Stromal cell of bone marrow (primary cell): ENCODE data around the gene DCANP1.

Experiments
- DNase-seq: peaks from one replicate; pipeline ENCODE4 v3.0.0-alpha.2; 2012; ENCODE audit warnings: low read depth

The DCANP1 gene

GRCh38 chr5:135441350-135441831 lies 5.8 kb downstream of the DCANP1 start:
- DNase-seq, result no peak

- DNase-seq, result no peak
Observed at GRCh38 chr5:135440916-135441315, 6.2 kb downstream of the DCANP1 start.

- DNase-seq, result no peak
Observed at GRCh38 chr5:135439231-135440205, 7.6 kb downstream of the DCANP1 start.

GRCh38 chr5:135438636-135439221 lies 8.4 kb downstream of the DCANP1 start:
- DNase-seq, result no peak

- DNase-seq, result peak; percentile 67
Observed at GRCh38 chr5:135437796-135438560, 9.2 kb downstream of the DCANP1 start.

GRCh38 chr5:135437422-135437795 lies 9.7 kb downstream of the DCANP1 start:
- DNase-seq, result no peak

GRCh38 chr5:135436951-135437418 lies 10.2 kb downstream of the DCANP1 start:
- no peak for DNase-seq

GRCh38 chr5:135435467-135436330 lies 11.4 kb downstream of the DCANP1 start:
- DNase-seq, result no peak

GRCh38 chr5:135434591-135435466 lies 12.3 kb downstream of the DCANP1 start:
- no peak for DNase-seq

GRCh38 chr5:135433681-135434426 lies 13.3 kb downstream of the DCANP1 start:
- DNase-seq, result peak; percentile 26

GRCh38 chr5:135432113-135432512 lies 15.0 kb downstream of the DCANP1 start:
- DNase-seq, result no peak

GRCh38 chr5:135430135-135430437 lies 17.1 kb downstream of the DCANP1 start:
- no peak for DNase-seq

- DNase-seq, result peak; percentile 57
Observed at GRCh38 chr5:135429301-135430134, 17.6 kb downstream of the DCANP1 start.

GRCh38 chr5:135428586-135428985 lies 18.6 kb downstream of the DCANP1 start:
- DNase-seq, result no peak

GRCh38 chr5:135426102-135427082 lies 20.8 kb downstream of the DCANP1 start:
- peak; percentile 33 for DNase-seq

GRCh38 chr5:135425641-135426040 lies 21.5 kb downstream of the DCANP1 start:
- no peak for DNase-seq

- DNase-seq, result no peak
Observed at GRCh38 chr5:135423846-135424168, 23.3 kb downstream of the DCANP1 start.
